Measurements from ENCODE around the gene RANBP3L. TPM values are rescaled to one million over a fixed set of nuclear protein-coding genes. Genes with fewer than 3 reads are reported as not detected.

RANBP3L gene
- total and polyA plus RNA-seq, 2 of the 4 experiments (the other 2 are of a cell fraction) = not detected

DNA sequence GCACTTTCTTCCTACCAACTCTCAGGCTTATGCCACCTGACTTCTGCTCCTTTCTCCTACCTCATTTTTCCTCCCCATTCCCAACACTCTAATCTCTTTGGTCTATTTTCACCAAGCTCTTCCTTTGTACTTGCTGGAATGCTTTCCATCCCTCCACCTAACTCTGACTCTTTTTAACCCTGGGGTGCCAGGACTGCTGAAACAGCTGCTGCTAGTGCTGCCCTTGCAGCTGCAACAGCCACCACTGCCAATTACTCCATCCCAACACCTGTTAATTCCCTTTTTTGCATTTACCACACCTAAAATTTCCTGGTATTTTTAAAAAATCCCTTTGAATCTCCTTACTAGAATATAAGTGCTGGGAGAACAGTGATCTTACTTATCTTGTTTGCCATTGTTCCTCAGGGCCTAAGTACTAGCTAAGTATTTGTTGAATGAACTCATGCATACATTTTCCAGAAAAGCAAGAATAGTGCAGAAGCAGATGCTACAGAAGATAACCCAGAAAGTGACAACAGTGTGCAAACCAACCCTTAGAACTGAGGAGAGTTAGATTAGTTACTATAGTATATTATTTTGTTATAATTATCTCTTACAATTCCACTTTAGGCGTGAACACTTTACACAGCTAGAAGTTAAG lies 71.4 kb downstream of the RANBP3L start:
- Histone ChIP-seq H3K9me3 (ENCODE audit: control insufficient read depth, insufficient read depth, low read length) (no peaks in the 10 kb centered on the region), H3K79me1 (ENCODE audit: low read depth in 1 of 2, low read length in 2 of 2) (peaks cover 5 to 17% of the 10 kb centered on the region in 2 experiments; a peak in 2 of 4 replicates), H3K27me3 (ENCODE audit: control insufficient read depth, insufficient read depth, low read length) (no peaks in the 10 kb centered on the region), H2BK5ac (ENCODE audit: low read depth, low read length, poor library complexity, severe bottlenecking) (no peak overlapping the region), H2AK9ac (replicated peaks; ENCODE audit: low read depth, low read length, poor library complexity) (no peak overlapping the region), H3K56ac (ENCODE audit: extremely low read depth, insufficient read depth, low read length) (no peak overlapping the region), H3K27ac (ENCODE audit: insufficient read depth, low read length) (no peak overlapping the region), H4K20me1 (ENCODE audit: insufficient read depth, low read length) (no peaks in the 10 kb centered on the region; the same call in 1 of the 2 replicates), H3K4me3 (ENCODE audit: insufficient read depth, low read depth, low read length) (no peak overlapping the region), H3K9me1 (ENCODE audit: insufficient read depth, low read length) (no peaks in the 10 kb centered on the region), H4K8ac (ENCODE audit: low read depth in 2 of 2, low read length in 2 of 2) (no peak overlapping the region), H3K4me2 (ENCODE audit: low read depth, low read length) (no peak overlapping the region), H3K9ac (ENCODE audit: low read depth, low read length) (no peak overlapping the region), H2BK20ac (ENCODE audit: low read depth, low read length) (no peak overlapping the region), H2BK120ac (ENCODE audit: low read depth, low read length) (no peak overlapping the region), H2AK5ac (ENCODE audit: low read depth, low read length) (no peak overlapping the region), H3K4ac (ENCODE audit: low read depth, low read length) (no peak overlapping the region), H2BK15ac (ENCODE audit: low read depth, low read length) (no peak overlapping the region), H4K5ac (ENCODE audit: low read depth, low read length) (no peak overlapping the region), H2AFZ (replicated peaks; ENCODE audit: low read length, poor library complexity) (no peak overlapping the region), H3K14ac (replicated peaks; ENCODE audit: low read depth, low read length) (no peak overlapping the region), H3K4me1 (ENCODE audit: control insufficient read depth, insufficient read depth, low read length) (peaks cover 5% of the 10 kb centered on the region), H4K91ac (ENCODE audit: insufficient read depth, low read depth, low read length) (no peak overlapping the region), H3K18ac (ENCODE audit: low read depth, low read length) (no peak overlapping the region), H3K23ac (ENCODE audit: low read depth, low read length) (no peak overlapping the region), H3K36me3 (ENCODE audit: control insufficient read depth, insufficient read depth, low read length) (no peaks in the 10 kb centered on the region)
- DNase-seq (no peak), ATAC-seq (ENCODE audit: low read depth) (no peak)
- CTCF ChIA-PET = no interaction called here
- WGBS, 2 experiments (ENCODE audit: extremely low coverage in 2 of 2, insufficient read length in 1 of 2) = no CpG with 5 or more reads among the region's 1 CpG
- POLR2A ChIA-PET (ENCODE audit: unreplicated experiment) = no interaction called here
- dilution Hi-C loops (cut with HindIII; ENCODE audit: low sequenced_read_pairs, unreplicated experiment) = no loop called here
- TF ChIP-seq, protein P1, sequence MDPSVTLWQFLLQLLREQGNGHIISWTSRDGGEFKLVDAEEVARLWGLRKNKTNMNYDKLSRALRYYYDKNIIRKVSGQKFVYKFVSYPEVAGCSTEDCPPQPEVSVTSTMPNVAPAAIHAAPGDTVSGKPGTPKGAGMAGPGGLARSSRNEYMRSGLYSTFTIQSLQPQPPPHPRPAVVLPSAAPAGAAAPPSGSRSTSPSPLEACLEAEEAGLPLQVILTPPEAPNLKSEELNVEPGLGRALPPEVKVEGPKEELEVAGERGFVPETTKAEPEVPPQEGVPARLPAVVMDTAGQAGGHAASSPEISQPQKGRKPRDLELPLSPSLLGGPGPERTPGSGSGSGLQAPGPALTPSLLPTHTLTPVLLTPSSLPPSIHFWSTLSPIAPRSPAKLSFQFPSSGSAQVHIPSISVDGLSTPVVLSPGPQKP (IDR thresholded peaks at IDR 0.05; ENCODE audit: borderline replicate concordance, low read depth, low read length) = no peak
- no peak for TF ChIP-seq MAZ (IDR thresholded peaks at IDR 0.05; ENCODE audit: borderline replicate concordance, low read depth, low read length)
- TF ChIP-seq MAFK (IDR thresholded peaks at IDR 0.05; ENCODE audit: low read depth, low read length) = no peak
- no peak for TF ChIP-seq FOS (IDR thresholded peaks at IDR 0.05; ENCODE audit: low read depth, low read length)
- no peak for TF ChIP-seq BHLHE40 (IDR thresholded peaks at IDR 0.05; ENCODE audit: low read depth, low read length)
- TF ChIP-seq CHD1 (IDR thresholded peaks at IDR 0.05; ENCODE audit: low read depth, low read length) = no peak
- no peak for TF ChIP-seq RFX5 (IDR thresholded peaks at IDR 0.05; ENCODE audit: low read depth, low read length)
- no peak for TF ChIP-seq CEBPB (IDR thresholded peaks at IDR 0.05; ENCODE audit: low read depth, low read length)
- TF ChIP-seq NFE2L2 (IDR thresholded peaks at IDR 0.05; ENCODE audit: low read depth, low read length) = no peak
- no peak for TF ChIP-seq SMC3 (IDR thresholded peaks at IDR 0.05; ENCODE audit: low read depth, low read length)
- TF ChIP-seq POLR2A (IDR thresholded peaks at IDR 0.05; ENCODE audit: low read depth, low read length) = no peak
- TF ChIP-seq MXI1 (IDR thresholded peaks at IDR 0.05; ENCODE audit: borderline replicate concordance, low read depth, low read length) = no peak
- no peak for TF ChIP-seq RCOR1 (IDR thresholded peaks at IDR 0.05; ENCODE audit: insufficient replicate concordance, low read length)
- TF ChIP-seq RAD21 (IDR thresholded peaks at IDR 0.05; ENCODE audit: low read length) = no peak
- TF ChIP-seq, protein P2, sequence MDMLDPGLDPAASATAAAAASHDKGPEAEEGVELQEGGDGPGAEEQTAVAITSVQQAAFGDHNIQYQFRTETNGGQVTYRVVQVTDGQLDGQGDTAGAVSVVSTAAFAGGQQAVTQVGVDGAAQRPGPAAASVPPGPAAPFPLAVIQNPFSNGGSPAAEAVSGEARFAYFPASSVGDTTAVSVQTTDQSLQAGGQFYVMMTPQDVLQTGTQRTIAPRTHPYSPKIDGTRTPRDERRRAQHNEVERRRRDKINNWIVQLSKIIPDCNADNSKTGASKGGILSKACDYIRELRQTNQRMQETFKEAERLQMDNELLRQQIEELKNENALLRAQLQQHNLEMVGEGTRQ (IDR thresholded peaks at IDR 0.05; ENCODE audit: low read depth, low read length) = no peak
- TF ChIP-seq, protein P3, sequence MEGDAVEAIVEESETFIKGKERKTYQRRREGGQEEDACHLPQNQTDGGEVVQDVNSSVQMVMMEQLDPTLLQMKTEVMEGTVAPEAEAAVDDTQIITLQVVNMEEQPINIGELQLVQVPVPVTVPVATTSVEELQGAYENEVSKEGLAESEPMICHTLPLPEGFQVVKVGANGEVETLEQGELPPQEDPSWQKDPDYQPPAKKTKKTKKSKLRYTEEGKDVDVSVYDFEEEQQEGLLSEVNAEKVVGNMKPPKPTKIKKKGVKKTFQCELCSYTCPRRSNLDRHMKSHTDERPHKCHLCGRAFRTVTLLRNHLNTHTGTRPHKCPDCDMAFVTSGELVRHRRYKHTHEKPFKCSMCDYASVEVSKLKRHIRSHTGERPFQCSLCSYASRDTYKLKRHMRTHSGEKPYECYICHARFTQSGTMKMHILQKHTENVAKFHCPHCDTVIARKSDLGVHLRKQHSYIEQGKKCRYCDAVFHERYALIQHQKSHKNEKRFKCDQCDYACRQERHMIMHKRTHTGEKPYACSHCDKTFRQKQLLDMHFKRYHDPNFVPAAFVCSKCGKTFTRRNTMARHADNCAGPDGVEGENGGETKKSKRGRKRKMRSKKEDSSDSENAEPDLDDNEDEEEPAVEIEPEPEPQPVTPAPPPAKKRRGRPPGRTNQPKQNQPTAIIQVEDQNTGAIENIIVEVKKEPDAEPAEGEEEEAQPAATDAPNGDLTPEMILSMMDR (conservative IDR thresholded peaks at IDR 0.05; ENCODE audit: low read depth, low read length) = no peak
- BruUV-seq (replicated peaks) = no TSS peak
- in situ Hi-C loops (cut with MboI; ENCODE audit: low sequenced_read_pairs) = no loop called here
- intact Hi-C loops (cut with micrococcal nuclease) = no loop called here

Measured in IMR-90 (cell line).